Measurements from ENCODE around the gene CD4. TPM values are rescaled to one million over a fixed set of nuclear protein-coding genes. Genes with fewer than 3 reads are reported as not detected.

Gene CD4
- total RNA-seq, 2 experiments from 2014 or later = 219 to 227 TPM

DNA sequence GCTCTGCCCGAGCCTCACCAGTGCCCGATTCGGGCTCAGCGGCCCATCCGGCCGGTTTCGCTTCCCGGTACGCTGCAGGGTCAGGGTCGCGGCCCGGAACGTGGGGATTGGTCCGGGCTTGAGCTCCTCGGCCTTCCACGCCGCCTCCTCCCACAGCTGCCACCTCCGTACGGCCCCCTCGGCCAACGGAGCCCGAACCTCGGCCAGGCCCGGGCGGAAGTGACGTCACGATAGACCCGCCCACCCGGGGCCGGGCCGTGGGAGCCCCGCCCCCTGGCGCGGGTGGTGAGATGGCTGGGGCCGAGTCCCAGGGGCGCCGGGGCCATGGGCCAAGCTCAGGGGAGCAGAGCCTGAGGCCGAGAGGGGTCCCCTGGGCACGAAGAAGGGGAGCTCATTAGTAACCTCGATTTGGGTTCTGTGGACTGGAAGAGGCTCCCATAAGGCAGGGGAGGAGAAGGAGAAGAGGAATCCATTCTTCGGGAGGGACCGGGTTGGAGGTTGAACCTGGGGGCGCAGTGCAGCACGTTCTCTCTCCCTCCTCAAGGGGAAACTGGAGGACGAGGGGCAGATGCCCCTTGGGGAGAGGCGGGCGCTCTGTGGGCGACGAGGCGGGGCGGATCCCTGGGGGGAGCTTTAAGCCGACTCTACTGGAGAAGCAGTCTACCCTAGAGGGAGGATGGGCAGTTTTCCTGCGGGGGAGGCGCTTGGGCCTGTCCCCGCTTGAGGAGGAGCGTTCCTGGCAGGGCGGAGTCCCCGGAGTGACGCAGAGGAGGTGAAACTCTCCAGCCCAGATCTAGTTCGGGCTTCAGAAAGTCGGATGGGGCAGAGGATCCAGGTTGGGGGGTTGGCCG lies 36.2 kb upstream of the CD4 start, which contains the start of gene MLF2:
Gene MLF2, minus strand, starts transcription at position 221 of the 851 bp plus-strand sequence. CDS start 807 bp downstream, outside the sequence.
- Mint-ChIP-seq H3K4me1 (peaks cover 29% of the 10 kb centered on the region), H3K36me3 (ENCODE audit: low read depth) (peaks cover 21% of the 10 kb centered on the region), H3K27ac (peak within 1 kb of the TSS; percentile 98), H3K27me3 (no peaks in the 10 kb centered on the region), H3K9me3 (no peaks in the 10 kb centered on the region), H3K4me3 (peak within 1 kb of the TSS; percentile 89)
- POLR2A ChIA-PET = interaction anchor here (0.7 to 2.1 kb wide), 3 partner anchors 36 to 99 kb away, joined by 3 to 5 read pairs (median 5); partner anchors contain the start of genes CD4 and USP5
- CTCF ChIA-PET = interaction anchor here (0.6 to 4.8 kb wide), 41 partner anchors 9 to 1241 kb away, joined by 3 to 77 read pairs (median 6); partner anchors contain the start of genes CD4, COPS7A, GPR162 and LAG3
- DNase-seq = peak; percentile 98

DNA sequence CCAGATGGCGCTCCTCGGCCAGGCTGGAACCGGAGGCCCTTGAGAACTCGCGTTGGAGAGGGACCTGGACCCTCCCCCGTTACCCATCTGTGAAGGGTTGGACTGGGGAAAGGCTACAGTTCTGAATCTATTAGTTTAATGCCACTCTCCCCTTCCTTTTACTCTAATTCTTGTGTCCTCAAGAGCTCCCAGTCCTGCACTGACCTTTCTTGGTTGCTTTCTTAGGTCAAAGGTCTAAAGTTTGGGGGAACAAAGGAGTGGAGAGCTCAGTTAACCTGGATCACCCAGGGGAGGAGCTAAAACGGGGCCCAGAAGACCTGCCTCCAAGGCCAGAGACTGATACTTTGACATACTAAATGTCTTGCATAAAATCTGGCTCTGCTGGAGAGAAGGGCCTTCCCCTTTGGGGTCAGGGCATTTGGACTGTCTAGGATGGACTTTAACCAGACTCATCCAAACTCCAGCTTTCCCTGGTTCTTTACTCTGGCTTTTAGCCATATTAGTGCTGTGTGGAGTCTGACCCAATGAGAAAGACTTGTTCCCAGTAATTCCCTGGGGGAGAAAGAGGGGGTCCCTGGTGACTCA lies 35.5 kb upstream of the CD4 start:
- POLR2A ChIA-PET = interaction anchor here (0.7 to 2.1 kb wide), 2 partner anchors 35 to 98 kb away, joined by 5 read pairs; partner anchors contain the start of genes CD4 and USP5
- CTCF ChIA-PET = interaction anchor here (0.6 to 4.8 kb wide), 38 partner anchors 8 to 657 kb away, joined by 3 to 77 read pairs (median 8); partner anchors contain the start of genes CD4, CDCA3, COPS7A and GPR162
- H3K4me1 Mint-ChIP-seq = peaks cover 35% of the 10 kb centered on the region
- H3K9me3 Mint-ChIP-seq = no peaks in the 10 kb centered on the region
- DNase-seq = no peak
- H3K4me3 Mint-ChIP-seq = peak overlapping the region; percentile 89
- H3K27ac Mint-ChIP-seq = peak overlapping the region; percentile 98
- no peaks in the 10 kb centered on the region for H3K27me3 Mint-ChIP-seq
- H3K36me3 Mint-ChIP-seq (ENCODE audit: low read depth) = peaks cover 16% of the 10 kb centered on the region

DNA sequence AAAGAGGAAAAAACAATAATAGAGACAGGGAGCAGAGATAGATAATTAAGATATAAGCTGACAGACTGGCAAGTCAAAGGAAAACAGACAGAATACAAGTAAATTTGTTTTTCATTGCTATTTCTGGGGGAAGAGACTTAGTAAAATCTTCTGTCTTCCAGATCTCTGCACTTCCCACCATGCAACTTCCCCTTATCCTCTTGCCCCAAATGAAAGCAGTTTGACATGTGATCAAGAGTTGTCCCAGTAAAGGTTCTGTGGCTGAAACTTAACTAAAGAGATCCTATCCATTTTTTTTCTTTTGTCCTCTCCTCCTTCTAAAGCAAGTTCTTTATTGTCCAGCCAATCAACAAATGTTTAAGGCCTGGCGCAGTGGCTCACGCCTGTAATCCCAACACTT lies 34.9 kb upstream of the CD4 start:
- CTCF ChIA-PET = interaction anchor here (0.6 to 4.8 kb wide), 30 partner anchors 8 to 656 kb away, joined by 3 to 77 read pairs (median 10); partner anchors contain the start of genes CD4, CDCA3, COPS7A and GPR162
- Mint-ChIP-seq H3K27me3 (no peaks in the 10 kb centered on the region), H3K36me3 (ENCODE audit: low read depth) (peaks cover 12% of the 10 kb centered on the region), H3K4me3 (no peak overlapping the region), H3K27ac (no peak overlapping the region), H3K9me3 (no peaks in the 10 kb centered on the region), H3K4me1 (peaks cover 38% of the 10 kb centered on the region)
- POLR2A ChIA-PET = interaction anchor here (2.1 kb wide), 1 partner anchor 98 kb away, joined by 5 read pairs; the partner anchor contains the start of gene USP5
- DNase-seq = no peak

DNA sequence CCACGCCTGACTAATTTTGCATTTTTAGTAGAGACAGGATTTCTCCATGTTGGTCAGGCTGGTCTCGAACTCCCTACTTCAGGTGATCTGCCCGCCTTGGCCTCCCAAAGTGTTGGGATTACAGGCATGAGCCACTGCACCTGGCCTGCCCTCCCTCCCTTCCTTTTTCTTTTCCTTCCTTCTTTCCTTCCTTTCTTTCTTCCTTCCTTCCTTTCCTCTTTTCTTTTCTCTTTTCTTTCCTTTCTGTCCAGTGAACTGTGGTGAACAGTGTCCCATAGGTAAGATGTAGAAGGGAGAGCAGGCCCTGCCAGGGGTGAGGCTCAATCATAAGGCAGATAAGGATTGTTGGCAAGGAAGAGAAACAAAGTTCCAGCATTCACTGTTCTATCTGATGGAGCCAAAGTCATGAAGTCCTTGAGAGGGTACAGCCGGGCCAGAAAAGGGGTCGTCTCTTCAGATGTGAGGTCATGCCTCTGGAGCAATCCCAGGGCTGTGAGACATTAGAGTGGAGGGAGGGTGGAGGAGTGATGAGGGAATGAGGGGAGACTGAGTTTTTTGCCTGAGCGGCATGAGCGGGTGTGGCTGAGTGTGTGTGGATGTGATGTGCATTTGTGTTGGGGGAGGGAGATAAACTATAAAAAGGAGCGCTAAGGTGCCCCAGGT lies 32.2 kb upstream of the CD4 start:
- Mint-ChIP-seq H3K27me3 (peaks cover 6% of the 10 kb centered on the region), H3K36me3 (ENCODE audit: low read depth) (peaks cover 2% of the 10 kb centered on the region), H3K27ac (no peak overlapping the region), H3K4me3 (no peak overlapping the region), H3K9me3 (no peaks in the 10 kb centered on the region), H3K4me1 (peaks cover 23% of the 10 kb centered on the region)
- no peak for DNase-seq
- ChIA-PET POLR2A (no interaction called here), CTCF (interaction anchor here (1.0 to 1.4 kb wide), 3 partner anchors 9 to 92 kb away, joined by 4 to 8 read pairs (median 4); partner anchors contain the start of gene PTMS)

DNA sequence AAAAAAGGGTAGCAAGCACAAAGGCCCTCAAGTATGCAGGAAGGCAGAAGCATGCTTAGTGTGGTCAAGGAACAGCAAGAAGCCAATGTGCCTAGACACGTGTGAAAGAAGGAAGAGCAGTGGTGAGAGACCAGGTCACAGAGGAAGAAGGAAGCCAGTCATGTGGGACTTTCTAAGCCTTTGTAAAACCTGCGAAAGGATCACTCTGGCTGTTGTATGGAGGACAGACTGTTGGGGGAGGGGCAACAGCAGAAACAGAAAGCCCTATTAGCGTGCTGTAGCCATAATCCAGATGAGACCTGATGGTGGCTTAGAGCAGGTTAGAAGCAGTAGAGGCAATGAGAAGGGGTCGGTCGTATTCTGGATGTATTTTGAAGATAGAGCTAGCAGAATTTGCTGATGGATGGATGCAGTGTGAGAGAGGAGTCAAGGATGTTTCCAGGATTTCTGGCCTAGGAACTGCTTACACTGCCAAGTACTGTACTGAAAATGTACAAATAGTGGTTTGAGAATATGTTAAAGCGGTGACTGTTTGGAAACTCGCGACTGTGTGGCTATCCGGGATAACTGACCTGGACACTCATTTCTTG lies 30.7 kb upstream of the CD4 start:
- no peaks in the 10 kb centered on the region for H3K9me3 Mint-ChIP-seq
- H3K27me3 Mint-ChIP-seq = peaks cover 11% of the 10 kb centered on the region
- ChIA-PET POLR2A (interaction anchor here (0.7 kb wide), 1 partner anchor 109 kb away, joined by 3 read pairs; no protein-coding TSS in a partner anchor), CTCF (interaction anchor here (1.0 to 2.2 kb wide), 8 partner anchors 8 to 93 kb away, joined by 3 to 8 read pairs (median 4); partner anchors contain the start of genes CD4, LAG3, PTMS and USP5)
- no peak for DNase-seq
- no peak overlapping the region for H3K4me3 Mint-ChIP-seq
- no peaks in the 10 kb centered on the region for H3K36me3 Mint-ChIP-seq (ENCODE audit: low read depth)
- no peak overlapping the region for H3K27ac Mint-ChIP-seq
- peaks cover 18% of the 10 kb centered on the region for H3K4me1 Mint-ChIP-seq

DNA sequence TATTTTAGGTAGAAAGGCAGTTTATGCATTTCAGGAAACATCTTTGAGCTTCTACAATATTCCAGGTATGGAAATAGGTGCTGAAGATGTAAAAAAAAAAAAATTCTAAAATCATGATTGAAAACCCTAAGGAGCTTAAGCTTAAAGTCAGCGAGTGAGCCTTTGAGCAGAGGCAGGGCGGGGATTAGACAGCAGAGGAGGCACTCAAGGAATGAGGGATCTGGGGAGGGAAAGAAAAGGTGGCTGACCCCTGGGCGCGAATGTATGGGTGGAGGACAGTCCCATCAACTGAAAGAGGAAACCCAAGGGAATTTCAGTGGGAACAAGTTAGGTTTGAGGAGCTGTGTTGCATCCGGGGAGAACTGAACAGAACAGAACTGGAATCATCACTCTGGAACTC lies 29.6 kb upstream of the CD4 start:
- no peak for DNase-seq
- ChIA-PET POLR2A (no interaction called here), CTCF (interaction anchor here (0.5 to 2.2 kb wide), 9 partner anchors 8 to 66 kb away, joined by 3 to 8 read pairs (median 5); partner anchors contain the start of gene LAG3)
- Mint-ChIP-seq H3K36me3 (ENCODE audit: low read depth) (no peaks in the 10 kb centered on the region), H3K27me3 (peaks cover 20% of the 10 kb centered on the region), H3K4me1 (peaks cover 24% of the 10 kb centered on the region), H3K4me3 (no peak overlapping the region), H3K27ac (no peak overlapping the region), H3K9me3 (no peaks in the 10 kb centered on the region)

DNA sequence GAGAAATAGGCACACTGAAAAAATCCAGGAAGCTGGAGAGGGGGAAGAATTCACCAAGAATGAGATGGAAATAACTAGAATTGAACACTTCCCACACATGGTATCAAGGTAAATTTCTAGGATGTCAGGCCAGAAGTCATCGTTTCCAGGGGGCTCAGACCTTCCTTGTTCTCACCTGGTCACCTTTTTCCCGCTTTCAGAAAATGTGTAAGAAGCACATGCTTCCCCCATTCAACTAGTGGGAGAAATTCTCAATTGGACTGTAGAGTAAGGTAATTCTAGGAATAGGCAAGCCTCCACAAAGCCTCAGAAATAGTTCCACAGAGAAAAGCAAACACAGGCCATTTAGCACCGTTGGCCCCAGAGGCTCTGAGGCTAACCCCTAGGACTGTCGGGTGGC lies 25.9 kb upstream of the CD4 start:
- Mint-ChIP-seq H3K4me3 (no peak overlapping the region), H3K27ac (no peak overlapping the region), H3K36me3 (ENCODE audit: low read depth) (peaks cover 3% of the 10 kb centered on the region), H3K27me3 (peaks cover 43% of the 10 kb centered on the region), H3K4me1 (peaks cover 41% of the 10 kb centered on the region), H3K9me3 (no peaks in the 10 kb centered on the region)
- no peak for DNase-seq
- POLR2A ChIA-PET = no interaction called here
- CTCF ChIA-PET = interaction anchor here (0.7 to 1.6 kb wide), 6 partner anchors 9 to 39 kb away, joined by 3 to 5 read pairs (median 3); partner anchors contain the start of genes COPS7A, LAG3 and MLF2

DNA sequence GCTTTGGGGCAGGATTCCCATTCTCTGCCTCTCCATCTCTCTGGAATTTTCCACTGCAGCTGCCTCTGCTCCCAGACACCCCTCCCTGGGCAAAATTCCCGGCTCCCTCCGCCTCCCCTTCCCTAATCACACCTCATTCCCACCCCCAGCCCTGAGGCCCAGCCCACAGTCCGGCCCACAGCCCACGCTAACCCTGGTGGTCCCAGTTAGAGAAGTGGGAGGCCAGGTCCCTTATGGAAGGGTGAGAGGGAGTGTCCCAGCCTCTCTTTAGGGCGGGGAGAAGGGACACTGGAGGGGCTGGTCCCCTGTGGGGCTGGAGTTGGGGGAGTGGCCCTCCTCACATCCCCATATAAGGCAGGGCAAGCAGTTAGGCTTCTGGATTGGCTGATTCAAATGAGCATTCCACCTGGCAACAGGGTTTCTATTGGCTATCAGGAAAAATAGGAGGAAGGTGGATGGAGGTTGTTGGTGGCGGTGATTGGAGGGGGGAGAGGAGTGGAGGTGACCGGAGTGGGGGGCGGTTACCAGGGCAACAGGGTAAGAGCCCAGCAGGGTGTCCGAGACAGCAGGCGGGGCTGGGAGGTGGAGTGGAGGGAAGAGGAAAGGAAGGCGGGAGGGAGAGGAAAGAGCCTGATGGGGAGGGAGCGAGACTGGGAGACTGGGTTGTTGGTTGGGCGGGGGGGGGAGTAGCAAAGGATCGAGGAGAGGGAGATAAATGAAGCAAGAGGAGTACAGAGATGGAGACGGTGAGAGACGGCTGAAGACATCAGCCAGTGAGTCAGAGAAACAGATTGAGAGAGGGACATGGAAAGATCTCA lies 25.1 kb upstream of the CD4 start:
- H3K27me3 Mint-ChIP-seq = peaks cover 50% of the 10 kb centered on the region
- H3K4me1 Mint-ChIP-seq = peaks cover 40% of the 10 kb centered on the region
- ChIA-PET POLR2A (no interaction called here), CTCF (interaction anchor here (0.7 to 8.8 kb wide), 8 partner anchors 8 to 108 kb away, joined by 3 to 120 read pairs (median 4); partner anchors contain the start of genes LAG3, MLF2 and SPSB2)
- H3K9me3 Mint-ChIP-seq = no peaks in the 10 kb centered on the region
- H3K36me3 Mint-ChIP-seq (ENCODE audit: low read depth) = peaks cover 3% of the 10 kb centered on the region
- no peak overlapping the region for H3K27ac Mint-ChIP-seq
- DNase-seq = peak; percentile 62
- peak overlapping the region; percentile 12 for H3K4me3 Mint-ChIP-seq

DNA sequence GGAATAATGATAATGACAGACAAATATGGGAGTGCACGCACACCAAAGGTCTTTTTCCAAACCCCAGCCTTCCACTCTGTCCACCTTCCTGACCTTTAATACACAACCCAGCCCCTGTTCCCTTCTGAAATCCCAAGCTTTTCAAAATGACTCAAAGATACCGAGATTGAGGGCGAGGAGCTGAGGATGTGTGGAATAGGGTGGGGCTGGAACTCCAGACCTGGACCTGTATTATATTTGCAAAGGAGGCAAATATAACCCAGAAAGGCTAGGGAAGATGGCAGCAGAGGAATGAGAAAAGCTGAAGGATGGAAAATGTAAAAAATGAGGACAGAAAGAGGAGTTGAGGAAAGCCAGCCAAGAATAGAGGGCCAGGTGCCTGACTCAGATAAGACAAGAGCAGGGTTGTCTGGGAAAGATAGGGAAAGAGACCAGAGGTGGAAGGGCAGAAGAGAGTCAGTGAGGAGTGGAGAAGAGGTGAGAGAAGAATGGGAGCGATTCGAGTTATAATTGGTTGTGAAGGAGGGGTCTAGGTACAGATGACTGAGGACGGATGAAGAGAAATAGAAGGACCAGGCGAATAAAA lies 24.2 kb upstream of the CD4 start:
- H3K4me3 Mint-ChIP-seq = peak overlapping the region; percentile 63
- H3K36me3 Mint-ChIP-seq (ENCODE audit: low read depth) = peaks cover 3% of the 10 kb centered on the region
- no peak for DNase-seq
- peaks cover 48% of the 10 kb centered on the region for H3K27me3 Mint-ChIP-seq
- CTCF ChIA-PET = interaction anchor here (0.5 to 8.8 kb wide), 9 partner anchors 12 to 360 kb away, joined by 3 to 120 read pairs (median 4); partner anchors contain the start of genes COPS7A, MLF2 and SPSB2
- POLR2A ChIA-PET = no interaction called here
- H3K9me3 Mint-ChIP-seq = no peaks in the 10 kb centered on the region
- peak overlapping the region; percentile 12 for H3K27ac Mint-ChIP-seq
- peaks cover 40% of the 10 kb centered on the region for H3K4me1 Mint-ChIP-seq

DNA sequence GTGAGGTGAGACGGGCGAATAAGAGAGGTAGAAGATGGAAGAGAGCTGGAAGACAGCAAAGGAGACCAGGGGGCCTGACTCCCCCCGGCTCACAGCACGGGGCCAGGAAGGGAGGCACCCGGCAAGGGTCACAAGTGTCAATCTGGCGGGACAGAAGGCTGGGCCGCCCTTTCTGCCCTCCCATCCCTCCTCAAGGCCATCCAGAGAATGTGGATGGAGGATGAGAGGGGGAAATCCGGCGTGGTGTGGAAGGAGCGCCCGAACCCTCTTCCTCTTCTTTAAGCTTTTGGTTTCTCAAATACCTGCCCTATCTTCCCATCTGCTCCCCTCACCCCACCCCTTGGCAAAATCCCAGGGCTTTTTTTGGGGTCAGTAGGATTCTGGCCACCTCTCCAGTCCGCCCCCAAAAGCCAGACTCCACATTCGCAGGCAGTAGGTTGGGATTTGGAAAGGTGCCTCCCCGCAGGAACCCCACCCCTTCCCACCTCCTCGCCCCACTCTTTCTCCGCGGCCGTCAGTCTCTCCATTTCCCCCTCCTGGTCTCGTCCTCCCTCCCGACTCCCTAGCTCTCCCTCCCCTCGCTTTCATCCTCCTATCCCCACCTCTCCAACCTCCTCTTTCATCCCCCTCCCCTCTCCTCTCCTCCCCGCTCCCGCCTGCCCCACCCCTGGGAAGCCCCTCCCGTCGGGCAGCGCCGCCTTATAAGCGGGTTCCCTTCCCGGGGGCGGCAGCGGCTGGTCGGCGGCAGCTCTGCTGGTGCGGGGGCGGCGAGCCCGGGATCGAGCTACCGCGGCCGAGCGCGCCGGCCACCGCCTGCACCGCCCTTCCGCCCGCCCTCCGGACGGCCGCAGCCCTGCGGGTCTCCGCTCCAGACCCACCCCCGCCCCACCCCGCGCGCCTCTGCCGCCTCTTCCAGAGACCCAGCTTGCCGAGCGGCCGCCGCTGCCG lies 23.4 kb upstream of the CD4 start, which contains the start of gene PTMS:
Gene PTMS, plus strand, starts transcription at position 730 of the 948 bp plus-strand sequence. CDS start 343 bp downstream, outside the sequence.
- H3K9me3 Mint-ChIP-seq = no peaks in the 10 kb centered on the region
- peaks cover 42% of the 10 kb centered on the region for H3K4me1 Mint-ChIP-seq

More for the DNA sequence above, 23.4 kb upstream of the CD4 start, which contains the start of gene PTMS:
- peak within 1 kb of the TSS; percentile 81 for H3K4me3 Mint-ChIP-seq
- peak within 1 kb of the TSS; percentile 81 for H3K27ac Mint-ChIP-seq
- ChIA-PET CTCF (interaction anchor here (0.5 to 8.8 kb wide), 29 partner anchors 8 to 359 kb away, joined by 3 to 120 read pairs (median 4); partner anchors contain the start of genes CD4, CDCA3, COPS7A and MLF2), POLR2A (interaction anchor here (1.0 kb wide), 1 partner anchor 227 kb away, joined by 3 read pairs; no protein-coding TSS in a partner anchor)
- peaks cover 3% of the 10 kb centered on the region for H3K36me3 Mint-ChIP-seq (ENCODE audit: low read depth)
- no peak for DNase-seq
- H3K27me3 Mint-ChIP-seq = peaks cover 45% of the 10 kb centered on the region
